CD14-positive monocyte (primary cell): Measurements from ENCODE around the gene MFSD2B. TPM values are rescaled to one million over a fixed set of nuclear protein-coding genes. Genes with fewer than 3 reads are reported as not detected.
A peak's percentile ranks its signal among the peaks of the same experiment; 100 is the strongest.

ENCODE experiments used
- DNase-seq, 3 donors: peaks; one replicate each; pipeline ENCODE4 v3.0.0-alpha.2; 2011 to 2022
- H2AFZ ChIP-seq: 2 replicates; pipeline ENCODE4 v1.6.0; 2012; ENCODE audit warnings: mild to moderate bottlenecking, low read depth, low read length, inconsistent platforms; ENCODE audit not compliant: insufficient read depth, poor library complexity, severe bottlenecking
- H3K27ac ChIP-seq, 2 donors: 1 replicate in 1 of 2; 2 replicates in 1 of 2; pipeline ENCODE4 v1.5.1; 2012 to 2013; ENCODE audit warnings: low read length in 2 of 2, control low read depth in 1 of 2, inconsistent platforms in 1 of 2, low read depth in 1 of 2, mild to moderate bottlenecking in 1 of 2
- H3K27me3 ChIP-seq, 2 donors: one replicate each; pipeline versions ENCODE4 v1.6.0 to v1.6.1; 2011 to 2013; ENCODE audit warnings: low read length in 2 of 2; ENCODE audit not compliant: control insufficient read depth in 2 of 2, insufficient read depth in 2 of 2
- H3K36me3 ChIP-seq, 2 donors: replicated peaks in 1 of 2; 1 replicate in 1 of 2; 2 replicates in 1 of 2; pipeline versions ENCODE4 v1.5.1 to v1.6.1; 2012 to 2013; ENCODE audit warnings: low read length in 2 of 2, control low read depth in 1 of 2, inconsistent platforms in 1 of 2, mild to moderate bottlenecking in 1 of 2; ENCODE audit not compliant: insufficient read depth in 2 of 2, control insufficient read depth in 1 of 2
- H3K4me1 ChIP-seq, 2 donors: 1 replicate in 1 of 2; 2 replicates in 1 of 2; pipeline versions ENCODE4 v1.5.1 to v1.6.1; 2012 to 2013; ENCODE audit warnings: low read length in 2 of 2, control low read depth in 1 of 2, inconsistent platforms in 1 of 2, mild to moderate bottlenecking in 1 of 2, moderate library complexity in 1 of 2; ENCODE audit not compliant: insufficient read depth in 2 of 2, control insufficient read depth in 1 of 2
- H3K4me2 ChIP-seq: replicated peaks from 2 replicates; pipeline ENCODE3; 2012; ENCODE audit warnings: low read length, moderate library complexity, mild to moderate bottlenecking; ENCODE audit not compliant: poor library complexity, severe bottlenecking; ENCODE audit errors: extremely low read depth
- H3K4me3 ChIP-seq, 3 experiments: fragments of 200-600 bp in 1 of 3; sonication (generic) in 1 of 3; replicated peaks in 1 of 3; 1 replicate in 2 of 3; 2 replicates in 1 of 3; pipeline ENCODE4 v1.5.1; 2011 to 2013; ENCODE audit warnings: low read length in 3 of 3, mild to moderate bottlenecking in 3 of 3, control low read depth in 2 of 3, low read depth in 2 of 3, inconsistent platforms in 1 of 3, moderate library complexity in 1 of 3
- H3K79me2 ChIP-seq: 2 replicates; pipeline ENCODE4 v1.6.0; 2012; ENCODE audit warnings: mild to moderate bottlenecking, control low read depth, inconsistent platforms, low read length, moderate library complexity; ENCODE audit not compliant: insufficient read depth
- H3K9ac ChIP-seq: 2 replicates; pipeline ENCODE4 v1.6.0; 2017; ENCODE audit warnings: low read length, mild to moderate bottlenecking; ENCODE audit not compliant: insufficient read depth, poor library complexity, severe bottlenecking
- H3K9me3 ChIP-seq, 2 donors: replicated peaks in 1 of 2; 1 replicate in 1 of 2; 2 replicates in 1 of 2; pipeline versions ENCODE4 v1.5.1 to v1.6.1; 2012 to 2013; ENCODE audit warnings: low read length in 2 of 2, control low read depth in 1 of 2; ENCODE audit not compliant: control insufficient read depth in 1 of 2, insufficient read depth in 1 of 2
- H4K20me1 ChIP-seq: 2 replicates; pipeline ENCODE4 v1.6.0; 2012; ENCODE audit warnings: mild to moderate bottlenecking, low read length, control low read depth, moderate library complexity; ENCODE audit not compliant: insufficient read depth
- H3K27ac Mint-ChIP-seq, 7 donors: one replicate each; pipeline ENCODE4 v1.8.0; 2020; ENCODE audit warnings: mild to moderate bottlenecking in 7 of 7, mixed read lengths in 7 of 7, moderate library complexity in 6 of 7, inconsistent platforms in 2 of 7
- H3K27me3 Mint-ChIP-seq, 3 donors: one replicate each; pipeline ENCODE4 v1.8.0; 2021 to 2022; ENCODE audit warnings: low read depth in 3 of 3, mild to moderate bottlenecking in 3 of 3, mixed read lengths in 3 of 3, moderate library complexity in 3 of 3, inconsistent platforms in 1 of 3
- H3K36me3 Mint-ChIP-seq, 2 donors: one replicate each; pipeline ENCODE4 v1.8.0; 2020; ENCODE audit warnings: mixed read lengths in 2 of 2, inconsistent platforms in 1 of 2, mild to moderate bottlenecking in 1 of 2
- H3K4me1 Mint-ChIP-seq: one replicate; pipeline ENCODE4 v1.8.0; 2020; ENCODE audit warnings: mild to moderate bottlenecking, mixed read lengths
- H3K4me3 Mint-ChIP-seq, 2 donors: one replicate each; pipeline ENCODE4 v1.8.0; 2020; ENCODE audit warnings: mild to moderate bottlenecking in 2 of 2, mixed read lengths in 2 of 2, moderate library complexity in 1 of 2
- H3K9me3 Mint-ChIP-seq, 7 donors: one replicate each; pipeline ENCODE4 v1.8.0; 2020 to 2022; ENCODE audit warnings: mixed read lengths in 7 of 7, mild to moderate bottlenecking in 6 of 7, moderate library complexity in 6 of 7, inconsistent platforms in 2 of 7
- CTCF ChIP-seq: fragments of 200-600 bp; IDR thresholded peaks from one replicate; pipeline ENCODE4 v1.8.0; 2022; ENCODE audit warnings: antibody characterized with exemption, mild to moderate bottlenecking
- WGBS: methylation state at CpG from one replicate; pipeline ENCODE4 v1.1.5; 2013; ENCODE audit warnings: missing lambda C conversion rate; ENCODE audit not compliant: insufficient coverage; 5-methylcytosine and 5-hydroxymethylcytosine counted together
- intact Hi-C, 2 donors: fragments of 100-400 bp; cut with micrococcal nuclease; formaldehyde crosslinking; loops; one replicate each; pipeline versions ENCODE4 v1.15.0 to v1.15.1; 2023
- polyA plus RNA-seq, 3 donors: library from polyadenylated mRNA; depleted of rRNA in 1 of 3; unstranded in 2 of 3; stranded (reverse) in 1 of 3; fragments of 300-500 nt in 2 of 3; fragments of >200 nt in 1 of 3; fragmentation: Illumina TruSeq in 2 of 3; gene quantifications; 1 replicate in 2 of 3; 2 replicates in 1 of 3; pipeline ENCODE4 v1.2.3, GENCODE V29; 2012 to 2021

The MFSD2B gene
- polyA plus RNA-seq, 3 donors = 0.03 to 0.46 TPM; not detected in 1

- no peaks in the 10 kb centered on the region for H3K27me3 ChIP-seq
- peaks cover 0 to 3% (median 0%) of the 10 kb centered on the region in 3 donors for H3K27me3 Mint-ChIP-seq
- no peak overlapping the region for H3K4me3 Mint-ChIP-seq
- H4K20me1 ChIP-seq = no peaks in the 10 kb centered on the region
- H3K27ac Mint-ChIP-seq = no peak overlapping the region
- no peak overlapping the region for H3K27ac ChIP-seq
- peaks cover 17 to 19% of the 10 kb centered on the region in 2 donors for H3K36me3 Mint-ChIP-seq
- TF ChIP-seq CTCF = no peak
- no peaks in the 10 kb centered on the region for H3K9me3 Mint-ChIP-seq
- H3K9ac ChIP-seq = no peak overlapping the region
- no peaks in the 10 kb centered on the region for H3K4me1 ChIP-seq
- H3K4me2 ChIP-seq = no peak overlapping the region
- H3K4me3 ChIP-seq = no peak overlapping the region
- no peaks in the 10 kb centered on the region for H3K4me1 Mint-ChIP-seq
- H3K9me3 ChIP-seq = no peaks in the 10 kb centered on the region
- H2AFZ ChIP-seq = no peak overlapping the region
- no CpG with 5 or more reads among the region's 4 CpGs for WGBS
- H3K36me3 ChIP-seq = peaks cover 4 to 9% of the 10 kb centered on the region in 2 donors
- H3K79me2 ChIP-seq = no peaks in the 10 kb centered on the region
- DNase-seq = no peak
- intact Hi-C loops = no loop called here
Measured at GRCh38 chr2:24020244-24020643, 10.4 kb downstream of the MFSD2B start.

- no peak overlapping the region for H2AFZ ChIP-seq
- 94% methylated on average over 14 of the region's 19 CpGs for WGBS
- no peak overlapping the region for H3K9ac ChIP-seq
- H3K4me3 Mint-ChIP-seq = no peak overlapping the region
- no peak overlapping the region for H3K27ac ChIP-seq
- H4K20me1 ChIP-seq = no peaks in the 10 kb centered on the region
- no peak overlapping the region for H3K27ac Mint-ChIP-seq
- intact Hi-C loops = no loop called here
- H3K4me2 ChIP-seq = no peak overlapping the region
- no peaks in the 10 kb centered on the region for H3K9me3 Mint-ChIP-seq
- H3K36me3 Mint-ChIP-seq = peaks cover 20 to 24% of the 10 kb centered on the region in 2 donors
- H3K4me3 ChIP-seq = no peak overlapping the region
- H3K27me3 ChIP-seq = no peaks in the 10 kb centered on the region
- peaks cover 4 to 9% of the 10 kb centered on the region in 2 donors for H3K36me3 ChIP-seq
- no peaks in the 10 kb centered on the region for H3K4me1 Mint-ChIP-seq
- no peaks in the 10 kb centered on the region for H3K4me1 ChIP-seq
- peaks cover 0 to 3% (median 2%) of the 10 kb centered on the region in 3 donors for H3K27me3 Mint-ChIP-seq
- H3K79me2 ChIP-seq = no peaks in the 10 kb centered on the region
- no peak for TF ChIP-seq CTCF
- DNase-seq = peak in 1 of 3 donors; percentile 4
- no peaks in the 10 kb centered on the region for H3K9me3 ChIP-seq
Measured at GRCh38 chr2:24021122-24021998, 11.5 kb downstream of the MFSD2B start.
